Endothelial cell of umbilical vein (primary cell): ENCODE results near the gene TARS1. TPM values are rescaled to one million over a fixed set of nuclear protein-coding genes. Genes with fewer than 3 reads are reported as not detected.

Experiments
- BruUV-seq: library from RNA; stranded (reverse); fragments of 400-500 nt; replicated peaks from 2 replicates; lab custom pipeline; 2021; lab: Mats Ljungman, UMichigan
- CTCF ChIA-PET: fragments of 300-600, 350-600 bp; sonication (Branson Sonifier 250); formaldehyde crosslinking; loops from one replicate; lab custom pipeline; 2021; ENCODE audit warnings: antibody characterized with exemption, inconsistent platforms; lab: Charles Lee
- POLR2A ChIA-PET: fragments of 300-600, 350-600 bp; sonication (Branson Sonifier 250); formaldehyde crosslinking; loops from one replicate; lab custom pipeline; 2021; ENCODE audit warnings: antibody characterized with exemption, inconsistent platforms; lab: Charles Lee
- DNase-seq: peaks from one replicate; pipeline ENCODE4 v3.0.0-alpha.2; 2011; ENCODE audit warnings: low read depth, low spot score
- FAIRE-seq: peaks from 2 replicates; lab custom pipeline; 2011; peaks lifted over from hg19 to GRCh38; lab: Jason Lieb, UNC
- H2AFZ ChIP-seq: 2 replicates; pipeline ENCODE4 v1.6.0; 2012; ENCODE audit warnings: low read depth, low read length, control low read depth, inconsistent platforms
- H3K27ac ChIP-seq: 2 replicates; pipeline ENCODE4 v1.5.1; 2011; ENCODE audit warnings: low read depth, mild to moderate bottlenecking, control low read depth, low read length, moderate library complexity; ENCODE audit not compliant: insufficient read depth
- H3K27me3 ChIP-seq, 2 experiments: 2 replicates each; pipeline versions ENCODE4 v1.6.0 to v1.6.1; 2011; ENCODE audit warnings: low read length in 2 of 2, mixed read lengths in 1 of 2; ENCODE audit not compliant: control insufficient read depth in 2 of 2, insufficient read depth in 2 of 2
- H3K36me3 ChIP-seq, 2 experiments: 2 replicates in 1 of 2; 3 replicates in 1 of 2; pipeline ENCODE4 v1.5.1; 2011; ENCODE audit warnings: low read length in 2 of 2, mild to moderate bottlenecking in 1 of 2, moderate library complexity in 1 of 2; ENCODE audit not compliant: control insufficient read depth in 2 of 2, insufficient read depth in 2 of 2; ENCODE audit errors: extremely low read depth in 1 of 2
- H3K4me1 ChIP-seq: 3 replicates; pipeline ENCODE4 v1.5.1; 2011; ENCODE audit warnings: mild to moderate bottlenecking, low read length; ENCODE audit not compliant: control insufficient read depth, insufficient read depth; ENCODE audit errors: extremely low read depth
- H3K4me2 ChIP-seq: 2 replicates; pipeline ENCODE4 v1.6.1; 2011; ENCODE audit warnings: low read length, control low read depth, mixed read lengths; ENCODE audit not compliant: insufficient read depth
- H3K4me3 ChIP-seq, 3 experiments: fragments of 200-600 bp in 1 of 3; sonication (generic), shearing (Covaris generic) in 1 of 3; replicated peaks in 1 of 3; 2 replicates each; pipeline ENCODE4 v1.5.1; 2011 to 2016; ENCODE audit warnings: control low read depth in 3 of 3, low read length in 3 of 3, mild to moderate bottlenecking in 2 of 3, inconsistent platforms in 1 of 3, low read depth in 1 of 3, moderate library complexity in 1 of 3; ENCODE audit not compliant: insufficient read depth in 1 of 3
- H3K79me2 ChIP-seq: 2 replicates; pipeline ENCODE4 v1.6.0; 2012; ENCODE audit warnings: low read length, inconsistent platforms; ENCODE audit not compliant: control insufficient read depth, insufficient read depth
- H3K9ac ChIP-seq: replicated peaks from 2 replicates; pipeline ENCODE3; 2011; ENCODE audit warnings: low read length, control low read depth; ENCODE audit not compliant: insufficient read depth; ENCODE audit errors: extremely low read depth
- H3K9me1 ChIP-seq: replicated peaks from 3 replicates; pipeline ENCODE4 v1.6.0; 2011; ENCODE audit warnings: mild to moderate bottlenecking, low read length; ENCODE audit not compliant: control insufficient read depth, insufficient read depth; ENCODE audit errors: extremely low read depth
- H3K9me3 ChIP-seq: replicated peaks from 2 replicates; pipeline ENCODE4 v1.5.1; 2012; ENCODE audit warnings: low read length, inconsistent platforms; ENCODE audit not compliant: control insufficient read depth, insufficient read depth
- H4K20me1 ChIP-seq: replicated peaks from 2 replicates; pipeline ENCODE3; 2011; ENCODE audit warnings: mild to moderate bottlenecking, low read length; ENCODE audit not compliant: control insufficient read depth, insufficient read depth; ENCODE audit errors: extremely low read depth
- EZH2 ChIP-seq: IDR thresholded peaks from 2 replicates; pipeline ENCODE4 v1.6.1; 2012; ENCODE audit warnings: borderline replicate concordance, low read depth, mild to moderate bottlenecking, moderate library complexity, low read length, inconsistent platforms; ENCODE audit not compliant: severe bottlenecking
- FOS ChIP-seq: IDR thresholded peaks from 2 replicates; pipeline ENCODE4 v1.6.1; 2011; ENCODE audit warnings: mild to moderate bottlenecking, low read length, moderate library complexity, borderline replicate concordance; ENCODE audit not compliant: insufficient read depth
- GATA2 ChIP-seq: IDR thresholded peaks from 2 replicates; pipeline ENCODE4 v1.7.0; 2011; ENCODE audit warnings: low read depth, mild to moderate bottlenecking, moderate library complexity, mixed read lengths, low read length; ENCODE audit not compliant: insufficient read length, insufficient read depth
- JUN ChIP-seq: IDR thresholded peaks from 2 replicates; pipeline ENCODE4 v1.6.1; 2011; ENCODE audit warnings: borderline replicate concordance, low read depth; ENCODE audit not compliant: insufficient read length, insufficient read depth
- MAX ChIP-seq: IDR thresholded peaks from 2 replicates; pipeline ENCODE4 v1.6.1; 2011; ENCODE audit not compliant: insufficient read depth, insufficient read length
- MYC ChIP-seq: IDR thresholded peaks from one replicate; pipeline ENCODE4 v1.6.1; 2011; ENCODE audit warnings: mild to moderate bottlenecking, low read depth, low read length
- POLR2A ChIP-seq: IDR thresholded peaks from 2 replicates; pipeline ENCODE4 v1.6.1; 2012; ENCODE audit warnings: low read depth, mild to moderate bottlenecking, control low read depth, low read length
- POLR2AphosphoS5 ChIP-seq: IDR thresholded peaks from 2 replicates; pipeline ENCODE4 v1.6.1; 2012; ENCODE audit warnings: low read depth, mild to moderate bottlenecking, control low read depth, low read length, moderate library complexity; ENCODE audit not compliant: insufficient read depth
- dilution Hi-C: fragments of 300-500 bp; cut with MboI; formaldehyde crosslinking; loops from one replicate; pipeline ENCODE4 v1.15.0; 2019; ENCODE audit warnings: low sequenced_read_pairs; ENCODE audit not compliant: extremely low pct_ligation_motif_present
- intact Hi-C: fragments of 100-400 bp; cut with micrococcal nuclease; formaldehyde crosslinking; loops from one replicate; pipeline ENCODE4 v1.10.0; 2022
- polyA plus RNA-seq, 4 experiments: library from polyadenylated mRNA; depleted of rRNA in 3 of 4; stranded (reverse) in 3 of 4; unstranded in 1 of 4; fragments of >200 nt; gene quantifications; 2 replicates each; pipeline versions ENCODE4 v1.2.1 to v1.2.3, GENCODE V29; 2011 to 2012; ENCODE audit warnings: missing spikeins in 1 of 4
- total RNA-seq: library from RNA; stranded (reverse); gene quantifications from 2 replicates; pipeline ENCODE4 v1.2.3, GENCODE V29; 2021
- TF ChIP-seq, protein P1 (sequence below), 2 donors: IDR thresholded peaks; 1 replicate in 1 of 2; 2 replicates in 1 of 2; pipeline ENCODE4 v1.5.1; 2011; ENCODE audit warnings: low read length in 2 of 2, mild to moderate bottlenecking in 2 of 2, moderate library complexity in 2 of 2, control low read depth in 1 of 2, inconsistent platforms in 1 of 2, low read depth in 1 of 2; ENCODE audit not compliant: insufficient read depth in 1 of 2; ENCODE audit errors: extremely low read depth in 1 of 2

Gene TARS1
- total and polyA plus RNA-seq, 2 donors (not counting 3 experiments of a cell fraction or from before 2014, with no cell fraction given): 39.1 to 175 TPM

DNA sequence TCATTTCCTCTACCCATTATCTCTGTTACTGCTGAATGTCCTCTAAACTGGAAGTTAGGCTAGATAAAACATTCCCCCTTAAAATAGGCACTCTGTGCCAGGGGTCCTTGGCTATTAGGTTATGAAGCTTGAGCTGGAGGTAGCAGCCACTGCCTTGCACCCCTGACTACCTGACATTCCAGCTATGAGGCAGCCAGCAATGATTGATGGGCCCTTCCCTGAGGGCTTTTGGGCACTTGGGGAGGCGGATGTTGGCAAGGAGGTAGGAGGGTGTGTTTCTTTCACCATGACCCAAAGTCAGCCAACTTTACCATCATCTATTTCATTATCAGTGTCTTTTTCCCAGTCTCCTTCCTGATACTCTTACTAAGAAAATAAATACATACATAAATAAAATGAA lies 17.1 kb downstream of the TARS1 start:
- H3K9me3 ChIP-seq: no peaks in the 10 kb centered on the region
- H3K4me2 ChIP-seq: no peak overlapping the region
- H3K27me3 ChIP-seq: no peaks in the 10 kb centered on the region
- H3K36me3 ChIP-seq: peaks cover 19 to 66% of the 10 kb centered on the region in 2 experiments
- ChIA-PET POLR2A (interaction anchor here (0.6 kb wide), 1 partner anchor 1445 kb away, joined by 4 read pairs; no protein-coding TSS in a partner anchor), CTCF (interaction anchor here (0.9 to 2.1 kb wide), 3 partner anchors 10 to 22 kb away, joined by 3 to 5 read pairs (median 3); no protein-coding TSS in a partner anchor)
- H3K4me3 ChIP-seq: no peak overlapping the region
- H2AFZ ChIP-seq: no peak overlapping the region
- no peaks in the 10 kb centered on the region for H3K4me1 ChIP-seq
- no peak for FAIRE-seq
- TF ChIP-seq FOS: no peak
- no peak for TF ChIP-seq MYC
- TF ChIP-seq MAX: no peak
- no peak for TF ChIP-seq GATA2
- TF ChIP-seq POLR2AphosphoS5: no peak
- no peak for TF ChIP-seq JUN
- no peak for TF ChIP-seq EZH2
- TF ChIP-seq, protein P1, sequence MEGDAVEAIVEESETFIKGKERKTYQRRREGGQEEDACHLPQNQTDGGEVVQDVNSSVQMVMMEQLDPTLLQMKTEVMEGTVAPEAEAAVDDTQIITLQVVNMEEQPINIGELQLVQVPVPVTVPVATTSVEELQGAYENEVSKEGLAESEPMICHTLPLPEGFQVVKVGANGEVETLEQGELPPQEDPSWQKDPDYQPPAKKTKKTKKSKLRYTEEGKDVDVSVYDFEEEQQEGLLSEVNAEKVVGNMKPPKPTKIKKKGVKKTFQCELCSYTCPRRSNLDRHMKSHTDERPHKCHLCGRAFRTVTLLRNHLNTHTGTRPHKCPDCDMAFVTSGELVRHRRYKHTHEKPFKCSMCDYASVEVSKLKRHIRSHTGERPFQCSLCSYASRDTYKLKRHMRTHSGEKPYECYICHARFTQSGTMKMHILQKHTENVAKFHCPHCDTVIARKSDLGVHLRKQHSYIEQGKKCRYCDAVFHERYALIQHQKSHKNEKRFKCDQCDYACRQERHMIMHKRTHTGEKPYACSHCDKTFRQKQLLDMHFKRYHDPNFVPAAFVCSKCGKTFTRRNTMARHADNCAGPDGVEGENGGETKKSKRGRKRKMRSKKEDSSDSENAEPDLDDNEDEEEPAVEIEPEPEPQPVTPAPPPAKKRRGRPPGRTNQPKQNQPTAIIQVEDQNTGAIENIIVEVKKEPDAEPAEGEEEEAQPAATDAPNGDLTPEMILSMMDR (IDR thresholded peaks at IDR 0.05; ENCODE audit: extremely low read depth in 1 of 2, insufficient read depth in 1 of 2, low read depth in 1 of 2, low read length in 2 of 2): no peak
- no peak for TF ChIP-seq POLR2A
- H3K27ac ChIP-seq: no peak overlapping the region
- BruUV-seq: no TSS peak
- no peak for DNase-seq
- peaks cover 4% of the 10 kb centered on the region for H4K20me1 ChIP-seq
- no peak overlapping the region for H3K9ac ChIP-seq
- H3K79me2 ChIP-seq: peaks cover 6% of the 10 kb centered on the region
- dilution Hi-C loops: no loop called here
- intact Hi-C loops: no loop called here
- no peaks in the 10 kb centered on the region for H3K9me1 ChIP-seq
